GM21423 (cell line): ENCODE results near the gene GALT.
A peak's percentile ranks its signal among the peaks of the same experiment; 100 is the strongest.

Experiments
- ATAC-seq: cut with Tn5 transposase; IDR thresholded peaks from one replicate; pipeline ENCODE4 v1.9.1; 2021; ENCODE audit warnings: mild to moderate bottlenecking, moderate library complexity; ENCODE audit not compliant: unreplicated experiment

The GALT gene

GRCh38 chr9:34646211-34647083, at the start of gene GALT:
GALT (plus strand) TSS chr9:34646675; CDS start chr9:34646705, 30 bp downstream.
- ATAC-seq: peak; percentile 87

GRCh38 chr9:34599546-34599945, 46.9 kb upstream of the GALT start:
- ATAC-seq: no peak

GRCh38 chr9:34600908-34601307, 45.6 kb upstream of the GALT start:
- ATAC-seq: no peak

- no peak for ATAC-seq
Observed at GRCh38 chr9:34601937-34602573, 44.4 kb upstream of the GALT start.

GRCh38 chr9:34603610-34604231, 42.8 kb upstream of the GALT start:
- peak; percentile 75 for ATAC-seq

- no peak for ATAC-seq
Observed at GRCh38 chr9:34606190-34606589, 40.3 kb upstream of the GALT start.

GRCh38 chr9:34606905-34607304, 39.6 kb upstream of the GALT start:
- ATAC-seq: no peak

- no peak for ATAC-seq
Observed at GRCh38 chr9:34607331-34607730, 39.1 kb upstream of the GALT start.

- ATAC-seq: no peak
Observed at GRCh38 chr9:34610434-34611206, 35.9 kb upstream of the GALT start.

GRCh38 chr9:34611251-34611810, 35.1 kb upstream of the GALT start:
- no peak for ATAC-seq

GRCh38 chr9:34611811-34612787, 34.4 kb upstream of the GALT start, which contains the start of gene RPP25L:
RPP25L (minus strand) TSS chr9:34612097; CDS start chr9:34611296, 801 bp downstream.
- ATAC-seq: peak; percentile 75

GRCh38 chr9:34612788-34613390, 33.6 kb upstream of the GALT start:
- ATAC-seq: peak; percentile 45

GRCh38 chr9:34615132-34615531, 31.3 kb upstream of the GALT start:
- no peak for ATAC-seq

- ATAC-seq: peak; percentile 97
Observed at GRCh38 chr9:34620061-34620994, 26.1 kb upstream of the GALT start, which contains the start of gene DCTN3. DCTN3 (minus strand) TSS chr9:34620495; CDS start chr9:34620464, 31 bp downstream.

- ATAC-seq: no peak
Observed at GRCh38 chr9:34623374-34624235, 22.9 kb upstream of the GALT start.

- ATAC-seq: no peak
Observed at GRCh38 chr9:34624475-34625185, 21.8 kb upstream of the GALT start.
